Measurements from ENCODE around the gene EVX2.

EVX2 gene

DNA sequence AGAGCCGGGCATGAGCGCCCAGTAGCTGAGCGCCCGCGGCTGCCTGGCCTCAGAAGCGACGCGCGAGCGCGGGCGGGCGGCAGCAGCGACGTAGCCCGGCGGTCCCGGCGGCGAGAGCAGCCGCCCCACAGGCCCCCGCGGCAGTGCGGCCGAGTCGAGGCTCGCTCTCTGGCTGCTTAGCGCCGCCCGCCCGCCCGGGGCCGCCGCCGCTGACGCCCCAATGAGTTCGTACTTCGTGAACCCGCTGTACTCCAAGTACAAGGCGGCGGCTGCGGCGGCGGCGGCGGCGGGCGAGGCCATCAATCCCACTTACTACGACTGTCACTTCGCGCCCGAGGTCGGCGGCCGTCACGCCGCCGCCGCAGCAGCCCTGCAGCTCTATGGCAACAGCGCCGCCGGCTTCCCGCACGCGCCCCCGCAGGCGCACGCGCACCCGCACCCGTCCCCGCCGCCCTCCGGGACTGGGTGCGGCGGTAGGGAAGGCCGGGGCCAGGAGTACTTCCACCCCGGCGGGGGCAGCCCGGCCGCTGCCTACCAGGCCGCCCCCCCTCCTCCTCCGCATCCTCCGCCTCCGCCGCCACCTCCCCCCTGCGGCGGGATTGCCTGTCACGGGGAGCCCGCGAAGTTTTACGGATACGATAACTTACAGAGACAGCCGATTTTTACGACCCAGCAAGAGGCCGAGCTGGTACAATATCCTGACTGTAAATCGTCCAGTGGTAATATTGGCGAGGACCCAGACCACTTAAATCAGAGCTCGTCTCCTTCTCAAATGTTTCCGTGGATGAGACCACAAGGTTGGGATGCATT is 46.6 kb upstream of the EVX2 start:
- TF ChIP-seq, protein P1, sequence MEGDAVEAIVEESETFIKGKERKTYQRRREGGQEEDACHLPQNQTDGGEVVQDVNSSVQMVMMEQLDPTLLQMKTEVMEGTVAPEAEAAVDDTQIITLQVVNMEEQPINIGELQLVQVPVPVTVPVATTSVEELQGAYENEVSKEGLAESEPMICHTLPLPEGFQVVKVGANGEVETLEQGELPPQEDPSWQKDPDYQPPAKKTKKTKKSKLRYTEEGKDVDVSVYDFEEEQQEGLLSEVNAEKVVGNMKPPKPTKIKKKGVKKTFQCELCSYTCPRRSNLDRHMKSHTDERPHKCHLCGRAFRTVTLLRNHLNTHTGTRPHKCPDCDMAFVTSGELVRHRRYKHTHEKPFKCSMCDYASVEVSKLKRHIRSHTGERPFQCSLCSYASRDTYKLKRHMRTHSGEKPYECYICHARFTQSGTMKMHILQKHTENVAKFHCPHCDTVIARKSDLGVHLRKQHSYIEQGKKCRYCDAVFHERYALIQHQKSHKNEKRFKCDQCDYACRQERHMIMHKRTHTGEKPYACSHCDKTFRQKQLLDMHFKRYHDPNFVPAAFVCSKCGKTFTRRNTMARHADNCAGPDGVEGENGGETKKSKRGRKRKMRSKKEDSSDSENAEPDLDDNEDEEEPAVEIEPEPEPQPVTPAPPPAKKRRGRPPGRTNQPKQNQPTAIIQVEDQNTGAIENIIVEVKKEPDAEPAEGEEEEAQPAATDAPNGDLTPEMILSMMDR (IDR thresholded peaks at IDR 0.05; ENCODE audit: insufficient read depth, low read length, missing control alignments), result no peak
- POLR2A ChIA-PET, result interaction anchor here (0.5 to 1.4 kb wide), 5 partner anchors 9 to 507 kb away, joined by 3 to 7 read pairs (median 5); no protein-coding TSS in a partner anchor
- CTCF ChIA-PET, result interaction anchor here (0.6 to 30.2 kb wide), 12 partner anchors 9 to 1031 kb away, joined by 3 to 1421 read pairs (median 6); no protein-coding TSS in a partner anchor
- no peak for DNase-seq (ENCODE audit: low read depth, low spot score)
- H3K4me3 ChIP-seq (ENCODE audit: low read depth, low read length), result peak overlapping the region; percentile 62

DNA sequence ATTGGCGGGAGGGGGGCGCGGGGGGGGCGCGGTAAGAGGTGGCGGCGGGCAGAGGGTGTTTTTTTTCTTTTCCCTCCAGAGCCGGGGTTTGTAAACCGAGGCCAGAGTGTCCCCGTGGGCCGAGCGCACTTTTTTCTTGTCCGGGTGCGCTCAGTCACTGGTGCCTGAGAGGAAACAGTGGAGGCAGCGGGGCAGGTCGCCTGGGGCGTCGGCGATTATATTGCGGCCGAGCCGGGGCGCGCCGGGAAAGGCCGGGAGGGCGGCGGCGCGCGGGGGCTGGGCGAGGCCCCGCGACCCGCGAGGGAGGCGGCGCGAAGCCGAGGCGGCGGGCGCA is 46.0 kb upstream of the EVX2 start:
- peak overlapping the region; percentile 62 for H3K4me3 ChIP-seq (ENCODE audit: low read depth, low read length)
- CTCF ChIA-PET, result interaction anchor here (1.2 to 30.2 kb wide), 8 partner anchors 10 to 1019 kb away, joined by 3 to 1421 read pairs (median 100); no protein-coding TSS in a partner anchor
- POLR2A ChIA-PET, result interaction anchor here (0.5 to 1.4 kb wide), 3 partner anchors 504 to 552 kb away, joined by 3 to 5 read pairs (median 5); no protein-coding TSS in a partner anchor
- no peak for DNase-seq (ENCODE audit: low read depth, low spot score)
- TF ChIP-seq, protein P1 (IDR thresholded peaks at IDR 0.05; ENCODE audit: insufficient read depth, low read length, missing control alignments), result no peak

DNA sequence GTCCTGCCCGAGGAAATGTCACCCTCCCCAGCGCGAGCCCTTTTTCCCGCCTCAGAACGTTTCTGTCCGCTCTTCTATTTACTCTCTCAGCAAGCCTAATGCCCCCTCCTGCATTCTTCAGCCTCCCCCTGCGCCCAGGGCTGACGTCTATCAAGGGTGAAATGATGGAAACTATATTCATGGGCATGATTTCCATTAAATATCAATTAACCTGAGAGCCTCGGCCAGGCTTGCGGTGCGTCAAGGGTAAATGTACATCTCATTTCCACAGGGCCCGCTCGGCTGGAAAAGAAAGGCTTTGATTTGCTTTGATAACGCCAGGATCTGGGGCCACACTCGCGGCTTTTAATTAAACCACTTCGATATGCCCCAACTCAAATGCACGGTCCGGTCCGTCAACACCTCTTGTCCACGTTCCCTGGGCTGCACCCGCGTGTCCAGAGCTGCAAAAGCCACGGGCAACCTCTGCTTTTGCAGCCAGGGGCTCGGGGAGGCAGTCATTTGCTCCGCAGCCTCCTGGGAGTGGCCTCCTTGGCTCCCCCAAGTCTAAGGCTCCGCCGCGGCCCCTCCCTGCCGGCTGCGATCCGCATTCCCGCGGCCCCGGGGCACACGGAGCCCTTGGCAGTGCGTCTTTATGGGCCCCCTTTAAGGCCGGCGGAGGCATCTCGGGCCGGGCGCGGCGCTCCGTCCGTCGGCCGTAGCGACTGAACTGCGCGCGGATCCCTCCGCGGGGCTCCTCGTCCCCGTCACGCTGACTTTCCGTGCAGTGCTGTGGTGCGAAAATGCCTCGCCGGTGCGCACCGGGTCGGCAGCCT is 45.4 kb upstream of the EVX2 start, which contains the start of gene HOXD8:
Gene HOXD8 (plus strand): TSS at position 724 of the 815 bp plus-strand sequence. CDS start 662 bp downstream, outside the sequence.
- H3K4me3 ChIP-seq (ENCODE audit: low read depth, low read length), result peak within 1 kb of the TSS; percentile 62
- peak; percentile 49 for DNase-seq (ENCODE audit: low read depth, low spot score)
- ChIA-PET CTCF (interaction anchor here (3.0 to 30.2 kb wide), 8 partner anchors 10 to 1019 kb away, joined by 14 to 1421 read pairs (median 100); partner anchors contain the start of gene HOXD10), POLR2A (interaction anchor here (0.5 to 1.0 kb wide), 2 partner anchors 505 to 553 kb away, joined by 3 to 5 read pairs; no protein-coding TSS in a partner anchor)
- TF ChIP-seq, protein P1 (IDR thresholded peaks at IDR 0.05; ENCODE audit: insufficient read depth, low read length, missing control alignments), result no peak

DNA sequence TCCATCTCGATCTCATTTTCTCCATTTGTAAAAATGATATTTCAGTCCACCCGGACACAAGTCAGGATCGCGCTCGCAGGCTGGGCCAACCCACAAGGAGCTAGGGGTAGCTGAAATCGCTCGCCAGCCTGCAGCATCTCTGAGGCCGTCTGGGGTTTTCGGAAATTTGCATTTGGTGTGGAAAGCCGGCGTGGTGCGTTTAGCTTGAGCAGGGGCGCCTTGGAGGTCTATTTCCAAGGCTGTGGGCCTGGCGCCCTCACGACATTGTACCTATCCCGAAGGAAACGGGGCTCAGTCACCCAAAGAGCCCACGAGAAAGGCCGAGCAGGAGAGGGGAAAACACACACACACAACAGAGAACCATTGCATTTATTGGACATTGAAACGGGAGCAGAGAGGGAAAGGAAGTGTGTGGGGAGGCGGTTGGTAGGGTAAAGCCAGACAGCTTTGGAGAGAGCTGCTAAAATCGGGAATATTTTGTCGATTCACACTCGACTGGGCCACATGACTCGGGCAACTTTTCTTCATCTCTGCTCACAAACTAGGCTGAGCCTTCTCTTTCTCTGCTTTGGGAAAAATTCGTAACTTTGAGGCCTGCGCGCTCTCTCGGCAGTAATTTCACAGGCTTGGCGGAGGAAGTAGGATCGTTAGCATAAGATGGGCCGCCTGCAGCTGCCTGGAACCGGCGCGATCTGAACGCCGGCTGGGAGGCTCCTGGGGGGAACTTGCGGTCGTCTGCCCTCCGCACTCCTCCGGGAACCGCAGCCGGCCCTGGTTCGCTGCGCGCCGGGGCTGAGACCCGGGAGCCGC is 44.6 kb upstream of the EVX2 start:
- CTCF ChIA-PET, result interaction anchor here (1.0 to 30.2 kb wide), 22 partner anchors 11 to 1034 kb away, joined by 3 to 1421 read pairs (median 12); partner anchors contain the start of gene HOXD10
- POLR2A ChIA-PET, result interaction anchor here (0.5 to 1.0 kb wide), 2 partner anchors 510 to 554 kb away, joined by 3 to 4 read pairs; no protein-coding TSS in a partner anchor
- no peak for DNase-seq (ENCODE audit: low read depth, low spot score)
- TF ChIP-seq, protein P1 (IDR thresholded peaks at IDR 0.05; ENCODE audit: insufficient read depth, low read length, missing control alignments), result no peak
- peak overlapping the region; percentile 62 for H3K4me3 ChIP-seq (ENCODE audit: low read depth, low read length)

DNA sequence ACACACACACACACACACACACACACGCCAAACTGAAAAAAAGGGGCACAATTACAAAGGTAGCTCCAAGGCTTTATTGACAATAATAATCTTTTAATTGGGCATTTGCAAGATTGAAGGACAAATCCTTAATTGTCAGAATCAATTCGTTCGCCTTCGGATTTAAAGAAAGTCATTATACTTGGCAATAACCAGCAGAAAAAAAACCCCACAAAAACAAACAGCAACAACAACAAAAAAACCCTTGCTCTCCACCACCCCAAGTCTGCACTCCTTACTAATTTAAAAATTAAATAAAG is 44.0 kb upstream of the EVX2 start:
- TF ChIP-seq, protein P1 (IDR thresholded peaks at IDR 0.05; ENCODE audit: insufficient read depth, low read length, missing control alignments), result no peak
- no peak for DNase-seq (ENCODE audit: low read depth, low spot score)
- H3K4me3 ChIP-seq (ENCODE audit: low read depth, low read length), result no peak overlapping the region; the same call in 1 of the 2 replicates
- ChIA-PET POLR2A (interaction anchor here (0.7 kb wide), 1 partner anchor 510 kb away, joined by 3 read pairs; no protein-coding TSS in a partner anchor), CTCF (interaction anchor here (0.6 to 30.2 kb wide), 32 partner anchors 12 to 1035 kb away, joined by 3 to 1421 read pairs (median 6); partner anchors contain the start of gene HOXD10)
